C4-2B (cell line): ENCODE data around the gene HOXC6.

Experiments used
- CTCF ChIP-seq: fragments of 450-650 bp; conservative IDR thresholded peaks from 2 replicates; pipeline ENCODE4 v1.5.1; 2017; ENCODE audit warnings: mild to moderate bottlenecking
- ZFX ChIP-seq: fragments of 450-650 bp; IDR thresholded peaks from 2 replicates; pipeline ENCODE4 v1.6.1; 2017

GRCh38 chr12:54028314-54029201, at the start of gene HOXC6:
- TF ChIP-seq CTCF (no peak), ZFX (no peak)
